Urothelium cell line (cell line): Measurements from ENCODE around the gene PWP2.
"Not testable (repeated sequence)": the region's sequence is repeated elsewhere in the genome, so short reads cannot be mapped to it uniquely, and the experiment has no call there.

Experiments used
- DNase-seq: peaks from one replicate; pipeline ENCODE4 v3.0.0; 2011; ENCODE audit warnings: low spot score, mixed read lengths
- FAIRE-seq: peaks from 2 replicates; lab custom pipeline; 2011; peaks lifted over from hg19 to GRCh38; lab: Jason Lieb, UNC

The PWP2 gene

GRCh38 chr21:44082648-44083440 lies 24.4 kb upstream of the PWP2 start:
- FAIRE-seq, result no peak
- DNase-seq, result no peak

- no peak for FAIRE-seq
- no peak for DNase-seq
Observed at GRCh38 chr21:44083631-44084291, 23.4 kb upstream of the PWP2 start.

- DNase-seq (no peak), FAIRE-seq (no peak)
Observed at GRCh38 chr21:44084496-44085241, 22.5 kb upstream of the PWP2 start.

GRCh38 chr21:44085491-44086321 lies 21.5 kb upstream of the PWP2 start:
- FAIRE-seq (no peak), DNase-seq (no peak)

- FAIRE-seq (no peak), DNase-seq (no peak)
Observed at GRCh38 chr21:44086636-44087425, 20.4 kb upstream of the PWP2 start.

GRCh38 chr21:44087426-44088400 lies 19.5 kb upstream of the PWP2 start:
- FAIRE-seq, result no peak

GRCh38 chr21:44088401-44088780 lies 18.8 kb upstream of the PWP2 start:
- no peak for FAIRE-seq
- no peak for DNase-seq

More at GRCh38 chr21:44087426-44088400, 19.5 kb upstream of the PWP2 start:
- DNase-seq, result no peak

- DNase-seq (no peak), FAIRE-seq (no peak)
Observed at GRCh38 chr21:44089001-44089911, 17.9 kb upstream of the PWP2 start.

GRCh38 chr21:44090325-44090724 lies 16.9 kb upstream of the PWP2 start:
- DNase-seq (no peak), FAIRE-seq (no peak)

- no peak for FAIRE-seq
- DNase-seq, result no peak
Observed at GRCh38 chr21:44092211-44092610, 15.0 kb upstream of the PWP2 start.

- DNase-seq (no peak), FAIRE-seq (no peak)
Observed at GRCh38 chr21:44093761-44094160, 13.4 kb upstream of the PWP2 start.

- DNase-seq (no peak), FAIRE-seq (no peak)
Observed at GRCh38 chr21:44094832-44095231, 12.4 kb upstream of the PWP2 start.

- not testable (repeated sequence) for FAIRE-seq
Observed at GRCh38 chr21:44098507-44098906, 8.7 kb upstream of the PWP2 start.

GRCh38 chr21:44098964-44099363 lies 8.2 kb upstream of the PWP2 start:
- DNase-seq, FAIRE-seq: not testable (repeated sequence)

More at GRCh38 chr21:44098507-44098906, 8.7 kb upstream of the PWP2 start:
- not testable (repeated sequence) for DNase-seq

GRCh38 chr21:44107589-44107988 lies 390 bp downstream of the PWP2 start:
- FAIRE-seq, DNase-seq: not testable (repeated sequence)

- not testable (repeated sequence) for DNase-seq, FAIRE-seq
Observed at GRCh38 chr21:44113702-44114371, 6.6 kb downstream of the PWP2 start.

- not testable (repeated sequence) for FAIRE-seq, DNase-seq
Observed at GRCh38 chr21:44122131-44122530, 14.9 kb downstream of the PWP2 start.
